ENCODE results near the gene PSME1. TPM values are rescaled to one million over a fixed set of nuclear protein-coding genes. Genes with fewer than 3 reads are reported as not detected.

PSME1 gene
- total RNA-seq, 2 experiments from 2014 or later, result 414 to 418 TPM

DNA sequence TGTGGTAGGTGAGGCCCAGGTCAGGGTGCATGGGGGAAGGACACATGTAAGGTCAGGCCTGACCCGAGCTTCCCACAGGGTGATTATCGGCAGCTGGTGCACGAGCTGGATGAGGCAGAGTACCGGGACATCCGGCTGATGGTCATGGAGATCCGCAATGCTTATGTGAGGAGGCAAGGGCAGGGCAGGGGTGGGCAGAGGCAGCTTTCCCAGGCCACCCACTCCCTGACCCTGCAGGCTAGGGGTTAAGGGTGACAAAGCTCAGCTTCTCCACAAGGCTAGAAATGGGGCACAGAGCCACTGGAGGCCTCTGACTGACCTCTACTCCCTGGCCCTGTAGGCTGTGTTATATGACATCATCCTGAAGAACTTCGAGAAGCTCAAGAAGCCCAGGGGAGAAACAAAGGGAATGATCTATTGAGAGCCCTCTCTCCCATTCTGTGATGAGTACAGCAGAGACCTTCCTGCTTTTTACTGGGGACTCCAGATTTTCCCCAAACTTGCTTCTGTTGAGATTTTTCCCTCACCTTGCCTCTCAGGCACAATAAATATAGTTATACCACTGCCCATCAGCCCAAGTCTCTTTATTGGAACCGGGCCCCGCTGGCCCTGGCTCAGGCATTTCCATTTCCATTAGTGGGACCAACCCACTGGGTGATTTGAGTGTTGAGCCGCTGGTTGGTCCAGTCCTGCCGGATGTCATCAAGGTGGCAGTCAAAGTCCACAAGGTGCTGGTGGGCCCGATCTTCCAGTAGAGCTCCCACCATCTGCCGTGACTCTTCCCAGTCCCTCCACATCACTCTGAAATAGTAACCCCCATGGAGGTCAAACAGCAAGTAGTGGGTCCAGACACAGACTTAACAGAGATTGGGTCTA, 2.6 kb downstream of the PSME1 start:
- Mint-ChIP-seq H3K9me3 (ENCODE audit: low read depth) (no peaks in the 10 kb centered on the region), H3K4me1 (peaks cover 52% of the 10 kb centered on the region), H3K27me3 (no peaks in the 10 kb centered on the region), H3K36me3 (ENCODE audit: low read depth) (peaks cover 62% of the 10 kb centered on the region), H3K27ac (peak overlapping the region; percentile 78), H3K4me3 (peak overlapping the region; percentile 88)
- intact Hi-C loops (cut with DNase I, micrococcal nuclease), result loop anchor here in 1 of 2 experiments (5.0 kb wide), 1 partner anchor 294 kb away; no protein-coding TSS in a partner anchor
- CTCF ChIA-PET, result interaction anchor here (0.7 to 2.5 kb wide), 5 partner anchors 8 to 36 kb away, joined by 3 to 14 read pairs (median 5); partner anchors contain the start of genes IRF9, PSME2 and RNF31
- POLR2A ChIA-PET, result interaction anchor here (0.7 to 1.1 kb wide), 2 partner anchors 8 to 46 kb away, joined by 3 read pairs; partner anchors contain the start of gene RNF31
- DNase-seq, result no peak
- ATAC-seq, result no peak

DNA sequence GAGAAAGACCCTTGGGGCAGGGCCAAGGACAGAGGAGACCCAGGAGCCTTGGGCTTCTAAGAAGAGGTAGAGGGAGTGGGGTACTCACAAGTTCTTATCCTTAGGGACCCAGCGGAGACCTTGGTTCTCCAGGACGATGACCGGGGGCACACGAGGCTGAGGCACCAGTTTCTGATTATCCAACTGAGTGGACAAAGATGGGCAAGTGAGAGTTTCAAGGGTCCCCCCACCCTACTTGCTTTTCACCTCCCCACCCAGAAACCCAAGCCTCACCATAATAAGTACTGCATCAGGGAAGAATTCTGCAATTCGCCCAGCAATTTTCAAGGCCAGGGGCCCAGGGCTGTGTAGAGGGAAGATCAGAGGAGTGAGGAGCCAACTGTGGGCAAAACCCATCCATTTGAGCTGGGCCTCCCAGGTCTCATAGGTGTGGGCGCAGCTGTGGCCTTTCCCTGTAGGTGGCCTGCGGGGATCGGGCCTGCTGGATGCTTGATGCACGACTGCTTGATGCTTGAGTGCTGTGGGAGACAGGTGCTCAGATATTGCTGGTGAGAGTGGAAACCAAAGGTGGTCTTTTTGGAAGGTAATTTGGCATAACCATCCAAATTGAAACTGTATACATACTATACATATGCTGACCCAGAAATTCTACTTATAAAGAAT, 3.4 kb downstream of the PSME1 start:
- Mint-ChIP-seq H3K27me3 (no peaks in the 10 kb centered on the region), H3K36me3 (ENCODE audit: low read depth) (peaks cover 67% of the 10 kb centered on the region), H3K27ac (peak overlapping the region; percentile 78), H3K9me3 (ENCODE audit: low read depth) (no peaks in the 10 kb centered on the region), H3K4me1 (peaks cover 59% of the 10 kb centered on the region), H3K4me3 (peak overlapping the region; percentile 88)
- intact Hi-C loops (cut with DNase I, micrococcal nuclease), result loop anchor here in 1 of 2 experiments (5.0 kb wide), 1 partner anchor 293 kb away; no protein-coding TSS in a partner anchor
- ChIA-PET POLR2A (interaction anchor here (1.1 kb wide), 2 partner anchors 8 to 25 kb away, joined by 3 to 4 read pairs; partner anchors contain the start of genes DCAF11, NRL and RNF31), CTCF (interaction anchor here (0.7 to 2.5 kb wide), 3 partner anchors 31 to 36 kb away, joined by 3 to 9 read pairs (median 4); no protein-coding TSS in a partner anchor)
- ATAC-seq (no peak), DNase-seq (peak; percentile 61)

DNA sequence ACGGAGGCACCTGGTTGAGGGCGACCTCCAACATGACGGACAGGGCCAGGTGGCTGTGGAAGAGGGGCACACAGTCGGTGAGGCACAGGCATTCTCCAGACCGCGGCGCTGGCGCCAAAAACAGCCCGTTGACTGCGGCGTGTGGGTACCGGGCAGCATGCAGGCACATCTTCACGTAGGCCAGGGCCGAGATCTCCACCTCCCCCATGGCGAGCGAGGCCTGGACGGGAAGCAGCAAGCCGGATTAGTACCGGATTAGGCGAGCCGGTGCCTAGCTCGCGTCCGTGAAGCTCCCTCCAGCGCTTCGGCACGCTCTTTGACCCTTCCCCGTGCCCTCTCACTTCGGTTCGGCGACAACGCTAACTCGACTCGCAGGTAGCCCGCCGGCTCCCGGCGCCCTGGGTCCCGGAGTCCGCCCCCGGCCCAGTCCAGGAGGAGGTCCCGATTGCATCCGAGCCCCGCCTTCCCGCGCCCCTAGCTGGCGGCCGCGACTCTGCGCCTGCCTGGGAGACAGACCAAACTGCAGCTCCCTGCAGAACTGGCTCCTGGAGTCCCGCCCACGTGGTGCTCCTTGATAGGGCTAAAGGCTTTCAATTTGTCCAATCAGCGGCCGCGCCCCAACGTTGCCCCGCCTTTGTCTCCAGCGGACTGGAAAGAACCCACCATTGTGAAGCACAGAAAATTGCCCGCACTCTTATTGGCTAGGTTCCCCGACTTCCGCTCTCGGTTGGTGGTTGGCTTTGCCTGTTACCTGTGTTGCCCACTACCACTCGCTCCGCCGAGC, 5.3 kb downstream of the PSME1 start, which contains the start of gene EMC9:
Gene EMC9 (minus strand): TSS at position 495 of the 784 bp plus-strand sequence. CDS start 287 bp downstream, at position 208.
- ATAC-seq, result peak; percentile 87
- peak; percentile 100 for DNase-seq
- intact Hi-C loops (cut with DNase I, micrococcal nuclease), result loop anchor here (1.0 to 10.0 kb wide), 13 partner anchors 20 to 1106 kb away; partner anchors contain the start of genes DCAF11 (in 2 of the 2), GMPR2 (in 2 of the 2), IRF9 (in 2 of the 2) and NEDD8 (in 2 of the 2)
- Mint-ChIP-seq H3K4me3 (peak within 1 kb of the TSS; percentile 88), H3K4me1 (peaks cover 66% of the 10 kb centered on the region), H3K36me3 (ENCODE audit: low read depth) (peaks cover 84% of the 10 kb centered on the region), H3K27me3 (no peaks in the 10 kb centered on the region), H3K9me3 (ENCODE audit: low read depth) (no peaks in the 10 kb centered on the region), H3K27ac (peak within 1 kb of the TSS; percentile 97)
- POLR2A ChIA-PET, result interaction anchor here (0.6 to 1.9 kb wide), 14 partner anchors 10 to 289 kb away, joined by 3 to 19 read pairs (median 5); partner anchors contain the start of genes CHMP4A, DCAF11, IRF9 and KHNYN
- CTCF ChIA-PET, result interaction anchor here (0.5 to 1.6 kb wide), 9 partner anchors 20 to 167 kb away, joined by 3 to 15 read pairs (median 3); partner anchors contain the start of genes CIDEB, DCAF11, IRF9 and NRL

DNA sequence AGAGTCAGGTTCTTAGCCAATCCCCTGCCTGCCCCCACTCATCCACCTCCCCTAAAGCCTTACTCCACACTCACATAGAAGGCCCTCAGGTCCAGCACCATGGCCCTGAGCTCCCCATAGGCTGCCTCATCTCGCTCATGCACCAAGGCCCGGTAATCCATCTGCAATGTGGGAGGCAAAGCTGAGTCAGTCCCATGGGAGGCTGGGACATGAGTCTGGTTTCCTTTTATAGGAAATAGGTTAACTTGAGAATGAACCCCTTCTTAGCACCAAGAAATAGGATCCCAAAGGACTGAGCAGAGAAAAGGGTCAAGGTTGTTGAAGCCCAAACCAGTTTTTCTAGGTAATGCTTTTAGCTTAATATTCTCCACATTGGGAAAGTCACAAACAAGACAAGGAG, 7.5 kb downstream of the PSME1 start:
- peak overlapping the region; percentile 19 for H3K27ac Mint-ChIP-seq
- peaks cover 74% of the 10 kb centered on the region for H3K36me3 Mint-ChIP-seq (ENCODE audit: low read depth)
- ChIA-PET POLR2A (interaction anchor here (1.3 kb wide), 2 partner anchors 17 to 29 kb away, joined by 3 read pairs; partner anchors contain the start of gene IRF9), CTCF (interaction anchor here (0.7 to 2.6 kb wide), 4 partner anchors 17 to 164 kb away, joined by 3 to 16 read pairs (median 4); partner anchors contain the start of genes CIDEB, DCAF11, IRF9 and NRL)
- ATAC-seq (no peak), DNase-seq (no peak)
- H3K4me3 Mint-ChIP-seq, result no peak overlapping the region
- H3K9me3 Mint-ChIP-seq (ENCODE audit: low read depth), result no peaks in the 10 kb centered on the region
- H3K4me1 Mint-ChIP-seq, result peaks cover 57% of the 10 kb centered on the region
- intact Hi-C loops (cut with DNase I, micrococcal nuclease), result loop anchor here in 1 of 2 experiments (10.0 kb wide), 3 partner anchors 679 to 1109 kb away; partner anchors contain the start of genes ACIN1, C14orf119, NGDN and PSMB5
- H3K27me3 Mint-ChIP-seq, result no peaks in the 10 kb centered on the region

DNA sequence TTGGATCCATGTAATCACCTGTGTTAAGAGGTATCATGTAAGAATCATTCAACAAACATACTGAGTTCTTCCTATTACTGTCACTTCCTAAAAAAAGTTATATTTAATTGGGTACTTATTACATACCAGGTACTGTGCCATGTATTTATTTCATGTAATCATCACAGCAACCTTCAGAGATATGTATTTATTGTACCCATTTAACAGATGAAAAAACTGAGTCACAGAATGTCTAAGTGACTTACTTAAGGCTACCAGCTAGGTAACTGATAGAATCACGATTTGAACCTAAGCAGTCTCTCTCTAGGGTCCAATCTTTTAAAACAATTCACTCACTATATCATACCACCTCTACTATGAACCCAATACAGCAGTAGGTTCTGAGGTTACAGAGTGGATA, 8.5 kb downstream of the PSME1 start:
- intact Hi-C loops (cut with DNase I, micrococcal nuclease), result loop anchor here in 1 of 2 experiments (10.0 kb wide), 3 partner anchors 680 to 1110 kb away; partner anchors contain the start of genes ACIN1, C14orf119, NGDN and PSMB5
- ChIA-PET CTCF (interaction anchor here (0.8 to 2.6 kb wide), 2 partner anchors 17 to 30 kb away, joined by 3 to 16 read pairs; partner anchors contain the start of gene IRF9), POLR2A (interaction anchor here (1.3 to 4.1 kb wide), 3 partner anchors 16 to 30 kb away, joined by 3 to 36 read pairs (median 3); partner anchors contain the start of gene IRF9)
- Mint-ChIP-seq H3K36me3 (ENCODE audit: low read depth) (peaks cover 72% of the 10 kb centered on the region), H3K4me1 (peaks cover 57% of the 10 kb centered on the region), H3K27me3 (no peaks in the 10 kb centered on the region), H3K4me3 (peak overlapping the region; percentile 94), H3K9me3 (ENCODE audit: low read depth) (no peaks in the 10 kb centered on the region), H3K27ac (peak overlapping the region; percentile 97)
- DNase-seq (no peak), ATAC-seq (no peak)

DNA sequence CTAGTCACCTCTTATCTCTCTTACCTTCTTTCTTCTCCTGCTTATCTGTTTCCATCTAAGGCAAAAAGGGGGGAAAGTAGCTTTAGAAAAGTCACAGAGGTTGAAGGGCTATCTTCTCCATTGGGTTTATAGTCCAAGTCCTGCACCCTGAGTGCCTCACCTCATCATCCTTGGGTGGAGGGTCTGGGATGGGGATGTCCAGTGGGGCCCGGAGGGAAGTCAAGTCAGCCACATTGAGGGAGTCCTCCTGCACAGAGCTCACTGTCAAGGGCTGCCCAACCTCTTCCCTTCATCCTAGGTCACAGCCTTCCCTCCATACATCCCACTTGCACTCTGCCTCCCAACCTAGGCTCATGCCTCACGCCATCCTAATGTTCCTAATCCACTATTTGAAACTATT, 9.2 kb downstream of the PSME1 start:
- peaks cover 56% of the 10 kb centered on the region for H3K4me1 Mint-ChIP-seq
- intact Hi-C loops (cut with DNase I, micrococcal nuclease), result loop anchor here (5.0 to 10.0 kb wide), 4 partner anchors 152 to 1110 kb away; partner anchors contain the start of genes ACIN1 (in 1 of the 2), C14orf119 (in 1 of the 2), DHRS1 (in 1 of the 2) and NGDN (in 1 of the 2)
- ATAC-seq (no peak), DNase-seq (no peak)
- ChIA-PET CTCF (interaction anchor here (0.7 to 3.6 kb wide), 7 partner anchors 10 to 131 kb away, joined by 3 to 43 read pairs (median 11); partner anchors contain the start of genes DCAF11, IRF9, NRL and PSME1), POLR2A (interaction anchor here (2.5 to 4.1 kb wide), 2 partner anchors 9 to 16 kb away, joined by 24 to 36 read pairs; partner anchors contain the start of genes IRF9 and PSME1)
- peak overlapping the region; percentile 97 for H3K27ac Mint-ChIP-seq
- no peaks in the 10 kb centered on the region for H3K27me3 Mint-ChIP-seq
- peak overlapping the region; percentile 94 for H3K4me3 Mint-ChIP-seq
- H3K9me3 Mint-ChIP-seq (ENCODE audit: low read depth), result no peaks in the 10 kb centered on the region
- H3K36me3 Mint-ChIP-seq (ENCODE audit: low read depth), result peaks cover 69% of the 10 kb centered on the region

DNA sequence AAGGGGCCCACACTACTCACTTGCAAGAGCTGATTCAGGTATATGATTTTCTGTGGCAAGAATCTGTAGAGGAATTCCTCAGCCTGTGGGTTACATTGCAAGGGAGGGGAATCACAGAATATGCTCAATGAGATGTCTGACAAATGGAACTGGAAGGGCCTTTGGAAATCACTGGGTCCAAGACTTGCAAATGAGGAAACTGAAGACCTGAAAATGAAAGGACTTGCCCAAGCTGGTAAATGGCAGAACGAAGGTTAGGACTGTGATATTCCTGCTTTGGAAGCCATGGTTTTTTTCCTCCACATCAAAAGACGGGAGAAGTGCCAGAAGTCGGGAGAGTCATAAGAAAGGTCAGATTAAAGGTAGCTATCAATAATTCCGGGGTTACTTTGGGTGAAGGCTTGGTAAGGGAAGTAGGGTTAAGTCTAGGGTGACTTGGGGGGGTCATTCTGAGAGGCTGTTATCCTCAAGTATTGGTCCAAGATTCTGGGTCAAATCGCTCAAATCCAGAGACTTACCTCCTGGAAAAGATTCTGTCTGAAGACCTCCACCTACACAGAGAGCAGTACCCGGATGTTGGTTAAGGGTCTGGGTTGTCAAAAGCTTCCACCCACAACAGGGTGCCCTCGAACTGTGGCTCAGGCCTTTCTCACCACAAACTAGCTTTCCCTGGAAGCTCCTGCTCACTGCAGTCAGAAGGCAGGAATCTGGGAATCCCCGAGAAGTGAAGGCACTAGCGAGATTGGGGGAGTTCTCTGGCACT, 9.9 kb downstream of the PSME1 start:
- peak overlapping the region; percentile 94 for H3K4me3 Mint-ChIP-seq
- intact Hi-C loops (cut with DNase I, micrococcal nuclease), result loop anchor here (1.0 to 10.0 kb wide), 11 partner anchors 10 to 1111 kb away; partner anchors contain the start of genes ACIN1 (in 1 of the 2), C14orf119 (in 1 of the 2), CHMP4A (in 1 of the 2) and DCAF11 (in 1 of the 2)
- peaks cover 69% of the 10 kb centered on the region for H3K36me3 Mint-ChIP-seq (ENCODE audit: low read depth)
- peak overlapping the region; percentile 97 for H3K27ac Mint-ChIP-seq
- CTCF ChIA-PET, result interaction anchor here (0.6 to 3.6 kb wide), 13 partner anchors 8 to 1088 kb away, joined by 3 to 43 read pairs (median 3); partner anchors contain the start of genes DCAF11, IPO4, IRF9 and NRL
- ATAC-seq (no peak), DNase-seq (no peak)
- H3K9me3 Mint-ChIP-seq (ENCODE audit: low read depth), result no peaks in the 10 kb centered on the region
- POLR2A ChIA-PET, result interaction anchor here (1.0 to 4.1 kb wide), 7 partner anchors 9 to 825 kb away, joined by 3 to 36 read pairs (median 6); partner anchors contain the start of genes DCAF11, IRF9, NRL and PABPN1
- H3K27me3 Mint-ChIP-seq, result no peaks in the 10 kb centered on the region
- peaks cover 61% of the 10 kb centered on the region for H3K4me1 Mint-ChIP-seq

DNA sequence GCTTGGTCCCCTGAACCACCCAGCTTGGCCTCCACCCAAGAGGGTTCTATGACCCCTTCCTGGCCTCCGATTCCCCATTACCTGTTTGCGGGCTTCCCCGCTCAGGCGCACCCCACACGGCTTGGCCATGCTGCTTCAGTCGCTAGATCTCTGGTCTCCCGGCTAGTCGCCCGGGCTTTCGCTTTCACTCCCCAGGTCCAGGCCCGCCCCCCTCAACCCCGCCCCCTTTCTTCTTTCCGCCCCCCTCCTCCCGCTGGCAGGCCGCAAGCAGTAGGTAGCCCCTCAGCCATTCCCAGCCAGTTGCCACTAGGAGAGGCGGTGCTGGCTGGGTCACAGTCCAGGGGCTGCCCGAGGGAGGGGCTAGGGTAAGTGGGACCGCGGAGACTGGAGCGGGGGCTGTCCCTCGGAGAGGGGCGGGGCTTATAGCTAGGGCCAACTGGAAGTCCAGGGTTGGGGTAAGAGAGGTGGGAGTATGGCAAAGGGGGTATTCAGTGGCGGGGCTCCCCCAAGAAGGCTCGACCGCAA, 10.5 kb downstream of the PSME1 start, which contains the start of gene PSME2:
Gene PSME2 (minus strand): TSS at position 158 of the 525 bp plus-strand sequence. CDS start 29 bp downstream, at position 129.
- H3K4me3 Mint-ChIP-seq, result peak within 1 kb of the TSS; percentile 94
- peaks cover 74% of the 10 kb centered on the region for H3K36me3 Mint-ChIP-seq (ENCODE audit: low read depth)
- peaks cover 61% of the 10 kb centered on the region for H3K4me1 Mint-ChIP-seq
- ATAC-seq (peak; percentile 74), DNase-seq (peak; percentile 95)
- CTCF ChIA-PET, result interaction anchor here (0.6 to 3.6 kb wide), 19 partner anchors 9 to 1089 kb away, joined by 3 to 43 read pairs (median 4); partner anchors contain the start of genes CIDEB, DCAF11, IPO4 and IRF9
- intact Hi-C loops (cut with DNase I, micrococcal nuclease), result loop anchor here (1.0 to 10.0 kb wide), 11 partner anchors 10 to 1112 kb away; partner anchors contain the start of genes ACIN1 (in 1 of the 2), C14orf119 (in 1 of the 2), CHMP4A (in 1 of the 2) and DCAF11 (in 1 of the 2)
- peak within 1 kb of the TSS; percentile 97 for H3K27ac Mint-ChIP-seq
- no peaks in the 10 kb centered on the region for H3K27me3 Mint-ChIP-seq
- no peaks in the 10 kb centered on the region for H3K9me3 Mint-ChIP-seq (ENCODE audit: low read depth)
- POLR2A ChIA-PET, result interaction anchor here (0.5 to 4.1 kb wide), 12 partner anchors 8 to 857 kb away, joined by 3 to 36 read pairs (median 5); partner anchors contain the start of genes DCAF11, IRF9, NRL and PABPN1

All from activated CD4-positive, alpha-beta T cell treated with anti-CD3 and anti-CD28 coated beads for 36 hours (primary cell).